H1 (cell line): ENCODE measurements around the gene PLS3. TPM values are rescaled to one million over a fixed set of nuclear protein-coding genes. Genes with fewer than 3 reads are reported as not detected.

Source experiments
- CTCF ChIA-PET: fragments of 300-600 bp; sonication (Branson Sonifier 250); formaldehyde crosslinking; loops from one replicate; lab custom pipeline; 2021; ENCODE audit not compliant: partially characterized antibody; lab: Charles Lee
- POLR2A ChIA-PET: fragments of 300-600 bp; sonication (Branson Sonifier 250); formaldehyde crosslinking; loops from one replicate; lab custom pipeline; 2021; ENCODE audit warnings: inconsistent platforms; ENCODE audit not compliant: partially characterized antibody; lab: Charles Lee
- DNase-seq, 2 experiments: peaks; one replicate each; pipeline versions ENCODE4 v3.0.0 to v3.0.0-alpha.2; 2010 to 2022; ENCODE audit warnings: low spot score in 2 of 2, low read depth in 1 of 2, mixed read lengths in 1 of 2
- FAIRE-seq: peaks from 2 replicates; lab custom pipeline; 2011; peaks lifted over from hg19 to GRCh38; lab: Jason Lieb, UNC
- H2AFZ ChIP-seq: 2 replicates; pipeline ENCODE4 v1.8.1; 2012; ENCODE audit warnings: low read length, inconsistent platforms
- H2AK5ac ChIP-seq: 2 replicates; pipeline ENCODE4 v1.6.1; 2013; ENCODE audit warnings: low read depth, low read length
- H2BK120ac ChIP-seq: replicated peaks from 2 replicates; pipeline ENCODE3; 2013; ENCODE audit warnings: low read depth, low read length, inconsistent platforms
- H2BK12ac ChIP-seq: 2 replicates; pipeline ENCODE4 v1.6.1; 2013; ENCODE audit warnings: low read depth, low read length
- H2BK15ac ChIP-seq: 2 replicates; pipeline ENCODE4 v1.6.1; 2013; ENCODE audit warnings: low read length
- H2BK20ac ChIP-seq: 2 replicates; pipeline ENCODE4 v1.6.1; 2013; ENCODE audit warnings: low read length
- H2BK5ac ChIP-seq: 2 replicates; pipeline ENCODE4 v1.6.1; 2013; ENCODE audit warnings: low read depth, low read length
- H3K14ac ChIP-seq: 2 replicates; pipeline ENCODE4 v1.6.1; 2013; ENCODE audit warnings: inconsistent platforms; ENCODE audit not compliant: insufficient read length
- H3K18ac ChIP-seq: 2 replicates; pipeline ENCODE4 v1.6.1; 2013; ENCODE audit warnings: low read length; ENCODE audit errors: extremely low read depth
- H3K23ac ChIP-seq: 2 replicates; pipeline ENCODE4 v1.6.1; 2013; ENCODE audit warnings: inconsistent platforms; ENCODE audit not compliant: insufficient read length
- H3K23me2 ChIP-seq: 2 replicates; pipeline ENCODE4 v1.6.1; 2013; ENCODE audit warnings: low read depth, low read length
- H3K27ac ChIP-seq: 2 replicates; pipeline ENCODE4 v1.6.1; 2011; ENCODE audit warnings: low read depth, low read length, inconsistent platforms
- H3K27me3 ChIP-seq, 4 experiments: replicated peaks in 1 of 4; 1 replicate in 1 of 4; 2 replicates in 3 of 4; pipeline versions ENCODE4 v1.6.1 to v1.8.1; 2011 to 2013; ENCODE audit warnings: low read length in 3 of 4, mild to moderate bottlenecking in 3 of 4, inconsistent platforms in 2 of 4, mixed read lengths in 2 of 4, moderate library complexity in 1 of 4; ENCODE audit not compliant: control insufficient read depth in 3 of 4, insufficient read depth in 3 of 4; ENCODE audit errors: extremely low read depth in 1 of 4
- H3K36me3 ChIP-seq, 4 experiments: 2 replicates each; pipeline versions ENCODE4 v1.6.1 to v1.8.1; 2011 to 2013; ENCODE audit warnings: mild to moderate bottlenecking in 4 of 4, low read length in 3 of 4, moderate library complexity in 2 of 4, control low read depth in 1 of 4, inconsistent platforms in 1 of 4; ENCODE audit not compliant: insufficient read depth in 4 of 4, control insufficient read depth in 2 of 4
- H3K4ac ChIP-seq: replicated peaks from 2 replicates; pipeline ENCODE3; 2013; ENCODE audit warnings: low read length, low read depth, mixed read lengths, inconsistent platforms; ENCODE audit not compliant: insufficient read length
- H3K4me1 ChIP-seq, 4 experiments: replicated peaks in 1 of 4; 1 replicate in 1 of 4; 2 replicates in 3 of 4; pipeline versions ENCODE4 v1.6.1 to v1.8.1; 2011 to 2013; ENCODE audit warnings: low read length in 3 of 4, inconsistent platforms in 2 of 4, mixed read lengths in 1 of 4; ENCODE audit not compliant: insufficient read depth in 4 of 4, control insufficient read depth in 3 of 4
- H3K4me2 ChIP-seq, 2 experiments: 2 replicates each; pipeline versions ENCODE4 v1.6.1 to v1.8.1; 2011 to 2013; ENCODE audit warnings: low read depth in 2 of 2, low read length in 2 of 2, control low read depth in 1 of 2, inconsistent platforms in 1 of 2, mild to moderate bottlenecking in 1 of 2; ENCODE audit not compliant: insufficient read depth in 1 of 2
- H3K4me3 ChIP-seq, 4 experiments: fragments of 200-600, 300-600 bp in 1 of 4; sonication (generic), shearing (Covaris generic), sonication (Bioruptor Twin) in 1 of 4; 2 replicates each; pipeline versions ENCODE4 v1.5.1 to v1.8.1; 2011 to 2016; ENCODE audit warnings: low read length in 4 of 4, low read depth in 3 of 4, control low read depth in 2 of 4, inconsistent platforms in 2 of 4, mild to moderate bottlenecking in 2 of 4, mixed read lengths in 1 of 4, moderate library complexity in 1 of 4; ENCODE audit not compliant: insufficient read depth in 2 of 4; ENCODE audit errors: extremely low read depth in 1 of 4
- H3K56ac ChIP-seq: replicated peaks from 2 replicates; pipeline ENCODE3; 2013; ENCODE audit warnings: low read depth, mild to moderate bottlenecking, mixed read lengths, low read length, inconsistent platforms; ENCODE audit not compliant: insufficient read length
- H3K79me1 ChIP-seq: 2 replicates; pipeline ENCODE4 v1.6.1; 2013; ENCODE audit warnings: low read depth, low read length, control low read depth
- H3K79me2 ChIP-seq, 2 experiments: 2 replicates each; pipeline versions ENCODE4 v1.6.1 to v1.8.1; 2012 to 2013; ENCODE audit warnings: low read length in 2 of 2, mild to moderate bottlenecking in 2 of 2, inconsistent platforms in 1 of 2; ENCODE audit not compliant: insufficient read depth in 2 of 2, control insufficient read depth in 1 of 2
- H3K9ac ChIP-seq, 4 experiments: replicated peaks in 1 of 4; 1 replicate in 1 of 4; 2 replicates in 3 of 4; pipeline versions ENCODE4 v1.6.1 to v1.8.1; 2011 to 2013; ENCODE audit warnings: low read depth in 3 of 4, low read length in 3 of 4, control low read depth in 2 of 4, mild to moderate bottlenecking in 2 of 4, moderate library complexity in 2 of 4, inconsistent platforms in 1 of 4; ENCODE audit errors: extremely low read depth in 1 of 4
- H3K9me3 ChIP-seq, 2 experiments: 2 replicates each; pipeline versions ENCODE4 v1.6.1 to v1.8.1; 2012 to 2013; ENCODE audit warnings: mild to moderate bottlenecking in 2 of 2, moderate library complexity in 2 of 2, control low read depth in 1 of 2, inconsistent platforms in 1 of 2, low read depth in 1 of 2, low read length in 1 of 2, mixed read lengths in 1 of 2; ENCODE audit not compliant: insufficient read depth in 2 of 2
- H4K20me1 ChIP-seq, 2 experiments: replicated peaks in 1 of 2; 2 replicates each; pipeline versions ENCODE3 to v1.8.1; 2011 to 2013; ENCODE audit warnings: inconsistent platforms in 2 of 2, low read length in 2 of 2, mild to moderate bottlenecking in 1 of 2; ENCODE audit not compliant: insufficient read depth in 2 of 2, control insufficient read depth in 1 of 2
- H4K5ac ChIP-seq: 2 replicates; pipeline ENCODE4 v1.6.1; 2013; ENCODE audit warnings: low read length, low read depth, mixed read lengths, inconsistent platforms; ENCODE audit not compliant: insufficient read length
- H4K8ac ChIP-seq: 2 replicates; pipeline ENCODE4 v1.8.0; 2013; ENCODE audit warnings: mild to moderate bottlenecking, moderate library complexity, low read length, inconsistent platforms; ENCODE audit not compliant: insufficient read depth; ENCODE audit errors: extremely low read depth
- H4K91ac ChIP-seq: replicated peaks from 2 replicates; pipeline ENCODE3; 2013; ENCODE audit warnings: low read length, mixed read lengths, inconsistent platforms; ENCODE audit not compliant: insufficient read length
- ATF3 ChIP-seq: IDR thresholded peaks from 2 replicates; pipeline ENCODE4 v1.6.1; 2011; ENCODE audit warnings: low read depth, mild to moderate bottlenecking, low read length; ENCODE audit not compliant: insufficient read depth
- CTBP2 ChIP-seq: IDR thresholded peaks from 2 replicates; pipeline ENCODE4 v1.7.0; 2011; ENCODE audit warnings: borderline replicate concordance, mild to moderate bottlenecking, moderate library complexity, mixed read lengths, low read length; ENCODE audit not compliant: insufficient read depth, insufficient read length
- CTCF ChIP-seq, 3 experiments: IDR thresholded peaks; 1 replicate in 2 of 3; 2 replicates in 1 of 3; pipeline versions ENCODE4 v1.5.1 to v1.6.1; 2011; ENCODE audit warnings: low read length in 3 of 3, mild to moderate bottlenecking in 3 of 3, inconsistent platforms in 2 of 3, low read depth in 1 of 3, moderate library complexity in 1 of 3; ENCODE audit not compliant: insufficient read depth in 1 of 3; ENCODE audit errors: control extremely low read depth in 1 of 3
- E2F6 ChIP-seq: IDR thresholded peaks from 2 replicates; pipeline ENCODE4 v1.6.1; 2012; ENCODE audit warnings: inconsistent platforms
- KDM4A ChIP-seq: IDR thresholded peaks from one replicate; pipeline ENCODE4 v1.7.1; 2012; ENCODE audit warnings: low read depth, mild to moderate bottlenecking, moderate library complexity, low read length, inconsistent platforms; ENCODE audit not compliant: severe bottlenecking
- NRF1 ChIP-seq: IDR thresholded peaks from 2 replicates; pipeline ENCODE4 v1.6.1; 2011; ENCODE audit warnings: mild to moderate bottlenecking, low read depth, low read length, improper control_type of control experiment
- POU5F1 ChIP-seq: IDR thresholded peaks from 2 replicates; pipeline ENCODE4 v1.6.1; 2011; ENCODE audit warnings: low read depth, mild to moderate bottlenecking, low read length, moderate library complexity
- RBBP5 ChIP-seq: IDR thresholded peaks from 2 replicates; pipeline ENCODE4 v1.7.1; 2012; ENCODE audit warnings: low read depth, mild to moderate bottlenecking, inconsistent platforms, low read length, moderate library complexity, borderline replicate concordance
- RFX5 ChIP-seq: IDR thresholded peaks from 2 replicates; pipeline ENCODE4 v1.6.1; 2011; ENCODE audit warnings: low read depth, low read length, improper control_type of control experiment, borderline replicate concordance
- WGBS, 2 experiments: shearing (Covaris generic) in 1 of 2; methylation state at CpG; one replicate each; pipeline versions ENCODE4 v1.1.6 to v1.1.7; 2013 to 2015; ENCODE audit warnings: low lambda C conversion rate in 2 of 2, mixed read lengths in 2 of 2, inconsistent platforms in 1 of 2, low coverage in 1 of 2, missing lambda C conversion rate in 1 of 2; ENCODE audit not compliant: insufficient replicate concordance in 2 of 2, insufficient coverage in 1 of 2, insufficient read length in 1 of 2; ENCODE audit errors: extremely low coverage in 1 of 2, missing lambda C conversion rate in 1 of 2; 5-methylcytosine and 5-hydroxymethylcytosine counted together
- polyA plus RNA-seq, 7 experiments: library from polyadenylated mRNA; depleted of rRNA in 3 of 7; stranded (reverse) in 5 of 7; unstranded in 2 of 7; fragments of >200 nt in 5 of 7; fragments of 200-250 nt in 2 of 7; gene quantifications; 1 replicate in 5 of 7; 2 replicates in 1 of 7; 4 replicates in 1 of 7; pipeline versions ENCODE4 v1.2.1 to v1.2.3, GENCODE V29; 2011 to 2013; ENCODE audit warnings: missing spikeins in 2 of 7, mixed read lengths in 2 of 7
- total RNA-seq: library from RNA; stranded (reverse); fragmentation: NEBNext Ultra II Directional; extraction: Animal tissue kit (Norgen Biotek cat#: 25700); gene quantifications from 2 replicates; pipeline ENCODE4 v1.2.1, GENCODE V29; 2021

The PLS3 gene
- total and polyA plus RNA-seq, 2 of the 8 experiments (the other 6 are each of a cell fraction or from before 2014, with no cell fraction given), result 107 to 185 TPM

- no peak overlapping the region for H3K56ac ChIP-seq
- peaks cover 0 to 3% (median 0%) of the 10 kb centered on the region in 4 experiments; a peak in 1 of 7 replicates for H3K4me1 ChIP-seq
- no peak overlapping the region for H2BK5ac ChIP-seq
- no peak overlapping the region for H3K27ac ChIP-seq
- H4K91ac ChIP-seq, result no peak overlapping the region
- no peaks in the 10 kb centered on the region for H3K23me2 ChIP-seq
- H3K79me1 ChIP-seq, result no peaks in the 10 kb centered on the region
- POLR2A ChIA-PET, result no interaction called here
- H3K14ac ChIP-seq, result no peak overlapping the region
- CTCF ChIA-PET, result no interaction called here
- no peaks in the 10 kb centered on the region for H3K9me3 ChIP-seq
- no peak overlapping the region for H2BK15ac ChIP-seq
- no peak overlapping the region for H2AK5ac ChIP-seq
- no peak overlapping the region for H3K23ac ChIP-seq
- DNase-seq (no peak), FAIRE-seq (no peak)
- no peak overlapping the region for H2BK12ac ChIP-seq
- no peak overlapping the region for H3K9ac ChIP-seq
- peaks cover 0 to 59% of the 10 kb centered on the region in 2 experiments; a peak in 3 of 4 replicates for H3K79me2 ChIP-seq
- H3K4me3 ChIP-seq, result no peak overlapping the region
- H4K5ac ChIP-seq, result no peak overlapping the region
- peaks cover 0 to 1% of the 10 kb centered on the region in 2 experiments for H4K20me1 ChIP-seq
- H3K18ac ChIP-seq, result no peak overlapping the region
- peaks cover 0 to 7% (median 0%) of the 10 kb centered on the region in 4 experiments; a peak in 2 of 8 replicates for H3K36me3 ChIP-seq
- no peak overlapping the region for H2AFZ ChIP-seq
- no peak overlapping the region for H3K4me2 ChIP-seq
- H3K4ac ChIP-seq, result no peak overlapping the region
- H2BK20ac ChIP-seq, result no peak overlapping the region
- no peaks in the 10 kb centered on the region for H3K27me3 ChIP-seq
- WGBS, 2 experiments, result 100% methylated on average over 2 of the region's 2 CpGs; no CpG with 5 or more reads in 1 of the 2 experiments
- TF ChIP-seq E2F6 (no peak), NRF1 (no peak), KDM4A (no peak), RBBP5 (no peak), CTCF (IDR thresholded peaks at IDR 0.05; ENCODE audit: control extremely low read depth in 1 of 3, insufficient read depth in 1 of 3, low read depth in 1 of 3, low read length in 3 of 3) (no peak), POU5F1 (no peak), CTBP2 (no peak), RFX5 (no peak), ATF3 (no peak)
- TF ChIP-seq, all 59 proteins: peak for 0
- Histone ChIP-seq H2BK120ac (no peak overlapping the region), H4K8ac (no peak overlapping the region)
Observed at GRCh38 chrX:115603534-115604074, 42.6 kb downstream of the PLS3 start.
